H54 (cell line): ENCODE results near the gene ATP11C.
"Not testable (repeated sequence)": the region's sequence is repeated elsewhere in the genome, so short reads cannot be mapped to it uniquely, and the experiment has no call there.

Experiments
- DNase-seq: peaks from one replicate; pipeline ENCODE4 v3.0.0; 2011; ENCODE audit warnings: low spot score, mixed read lengths; ENCODE audit not compliant: insufficient read length
- FAIRE-seq: peaks from 3 replicates; lab custom pipeline; 2011; peaks lifted over from hg19 to GRCh38; lab: Jason Lieb, UNC
- POLR2A ChIP-seq: IDR thresholded peaks from 2 replicates; pipeline ENCODE4 v1.6.1; 2011; ENCODE audit warnings: low read depth, mild to moderate bottlenecking, low read length

Gene ATP11C

DNA sequence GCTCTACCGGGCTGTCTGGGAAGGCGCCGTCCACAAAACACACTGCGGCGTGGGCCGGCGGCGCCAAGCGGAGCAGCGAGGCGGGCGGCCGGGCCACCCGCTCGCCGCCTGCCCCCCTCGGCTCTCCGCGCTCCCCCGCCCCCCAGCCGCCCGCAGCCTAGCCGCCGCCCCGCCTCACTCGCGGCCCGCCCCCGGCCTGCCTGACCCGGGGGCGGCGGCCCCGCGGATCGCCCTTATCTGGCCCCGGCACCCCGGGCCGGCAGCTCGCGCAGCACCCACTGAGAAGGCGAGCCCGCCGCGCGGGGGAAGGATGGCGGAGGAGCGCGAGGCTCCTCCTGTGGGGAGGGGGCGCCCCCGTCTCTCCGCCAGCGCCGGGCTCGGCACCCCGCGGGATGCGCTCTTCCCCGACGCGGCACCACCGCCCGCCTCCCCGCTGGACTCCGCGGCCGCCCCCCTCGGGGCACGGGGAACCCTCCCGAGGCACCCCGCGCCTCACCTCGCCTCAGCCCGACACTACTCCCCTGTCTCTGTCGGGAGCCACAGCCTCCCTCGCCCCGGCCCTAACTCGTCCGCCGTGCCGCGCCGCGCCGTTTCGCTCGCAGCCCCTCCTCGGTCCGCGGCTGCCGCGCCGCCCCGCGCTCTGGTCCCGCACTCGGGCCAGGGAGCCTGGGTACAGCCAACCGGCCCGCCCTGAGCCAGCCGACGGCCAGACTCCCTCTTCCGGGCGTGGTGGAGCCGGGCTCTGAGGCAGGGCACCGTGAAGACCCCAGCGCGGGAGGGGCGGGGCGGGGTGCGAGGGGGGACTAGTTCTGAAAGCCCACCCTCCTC, 566 bp downstream of the ATP11C start:
- TF ChIP-seq POLR2A, result 0 out of 2 replicates have a peak, but pooled peaks have one; percentile 18
- FAIRE-seq, result no peak
- peak; percentile 22 for DNase-seq

DNA sequence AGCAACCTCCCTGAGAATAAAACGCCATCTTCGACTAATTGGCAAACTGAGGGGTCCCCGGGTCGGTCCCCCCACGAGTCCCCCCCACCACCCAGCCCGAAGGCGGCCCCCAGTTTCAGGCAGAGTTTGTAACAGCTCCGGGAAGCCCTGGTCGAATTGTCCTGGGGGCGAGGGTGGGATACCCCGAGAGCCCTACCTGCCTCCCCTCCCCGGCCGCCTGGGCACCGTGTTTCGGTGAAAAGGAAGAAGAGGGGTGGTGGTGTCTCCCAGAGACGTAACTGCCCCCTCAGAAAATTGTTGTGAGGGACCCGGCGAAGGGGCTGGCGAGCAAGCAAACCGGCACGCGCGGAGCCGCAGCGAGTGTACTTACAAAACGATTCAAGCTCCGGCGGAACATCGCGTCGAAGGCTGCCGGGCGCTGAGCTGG, 1.2 kb downstream of the ATP11C start:
- FAIRE-seq (no peak), DNase-seq (no peak)
- TF ChIP-seq POLR2A, result no peak

DNA sequence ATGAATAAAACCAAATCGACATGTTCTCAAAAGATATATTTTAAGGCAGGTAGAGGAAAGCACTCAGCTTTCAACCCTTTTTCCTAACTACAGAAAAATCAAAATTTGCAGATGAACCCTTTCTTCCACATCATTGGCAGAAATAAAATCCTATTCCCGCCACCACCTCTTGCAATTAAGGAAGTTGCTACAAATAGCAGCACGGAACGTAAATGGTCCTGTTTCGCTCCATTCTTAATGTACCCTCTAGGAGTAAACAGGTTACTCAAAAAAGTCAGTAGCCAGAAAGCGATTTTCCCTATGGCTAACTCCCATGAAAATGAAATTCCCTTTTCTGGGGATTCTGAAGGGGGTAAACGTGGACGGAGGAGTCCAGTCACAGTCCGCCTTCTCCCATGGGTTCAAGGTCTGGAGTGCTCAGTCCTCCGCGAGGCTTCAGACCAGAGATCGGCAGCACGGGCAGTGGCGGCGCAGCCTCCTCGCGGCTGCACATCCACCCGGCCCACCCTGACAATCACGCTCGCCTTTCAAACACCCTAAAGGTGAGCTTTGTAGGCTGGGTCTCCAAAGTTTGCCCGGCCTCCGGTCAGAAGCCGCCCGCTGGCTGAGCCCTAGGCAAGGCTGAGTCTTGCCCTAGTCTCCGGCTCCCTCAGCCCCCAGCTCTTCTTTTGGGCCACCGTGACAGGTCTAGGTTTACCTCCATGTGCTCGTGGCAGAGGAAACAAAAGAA, 1.8 kb downstream of the ATP11C start:
- peak; percentile 20 for FAIRE-seq
- no peak for TF ChIP-seq POLR2A
- peak; percentile 13 for DNase-seq

GRCh38 chrX:139930401-139930800, 2.5 kb downstream of the ATP11C start:
- DNase-seq, result no peak
- no peak for FAIRE-seq
- no peak for TF ChIP-seq POLR2A

GRCh38 chrX:139929876-139930275, 3.0 kb downstream of the ATP11C start:
- DNase-seq (no peak), FAIRE-seq (no peak)
- no peak for TF ChIP-seq POLR2A

DNA sequence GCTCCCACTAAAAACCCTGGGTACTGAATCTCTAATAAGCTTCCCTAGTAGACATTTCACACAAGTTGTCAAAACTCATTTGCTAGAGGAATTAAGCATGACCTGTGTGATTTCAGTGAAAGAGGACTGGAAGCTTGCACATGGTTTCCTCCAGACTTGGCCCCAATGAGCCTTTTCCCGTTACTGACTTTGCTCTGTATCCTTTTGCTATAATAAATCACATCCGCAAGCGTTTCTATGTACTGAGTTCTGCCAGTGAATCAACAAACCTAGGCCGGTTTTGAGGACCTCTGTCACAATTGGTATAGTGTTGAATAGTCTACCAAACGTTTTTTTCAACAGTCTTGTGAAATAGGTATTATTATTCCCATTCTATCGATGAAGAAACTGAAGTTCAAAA, 8.2 kb downstream of the ATP11C start:
- DNase-seq (no peak), FAIRE-seq (no peak)
- TF ChIP-seq POLR2A, result no peak

DNA sequence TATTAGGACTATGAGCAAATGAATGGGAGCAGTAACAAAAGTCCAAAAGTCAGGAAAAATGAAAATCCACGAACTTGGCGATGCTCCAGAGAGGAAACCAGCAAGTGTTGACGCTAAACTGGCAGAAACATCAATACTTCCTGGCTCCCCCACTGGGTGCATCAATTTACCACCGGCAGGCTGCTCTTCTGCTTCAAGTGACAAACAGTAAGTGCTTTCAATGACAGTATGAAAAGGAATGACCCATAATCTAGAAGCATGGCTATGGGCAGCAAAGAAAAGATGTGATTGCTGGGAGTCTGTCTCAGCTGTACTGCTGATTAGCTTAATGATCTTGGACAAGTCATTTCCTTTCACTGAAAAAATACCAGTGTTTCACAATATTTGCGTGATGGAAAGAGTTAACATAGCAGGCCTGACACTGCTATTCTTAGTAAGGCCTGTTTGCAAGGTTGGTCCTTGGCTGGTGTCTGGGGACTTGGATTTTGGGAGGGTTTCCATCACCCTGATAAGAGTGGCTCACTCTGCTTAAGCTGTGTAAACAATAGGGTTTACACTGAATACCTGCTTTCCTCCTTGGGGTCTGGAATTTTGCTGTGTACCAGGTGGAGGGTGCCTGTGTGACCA, 8.7 kb downstream of the ATP11C start:
- FAIRE-seq (no peak), DNase-seq (no peak)
- no peak for TF ChIP-seq POLR2A

DNA sequence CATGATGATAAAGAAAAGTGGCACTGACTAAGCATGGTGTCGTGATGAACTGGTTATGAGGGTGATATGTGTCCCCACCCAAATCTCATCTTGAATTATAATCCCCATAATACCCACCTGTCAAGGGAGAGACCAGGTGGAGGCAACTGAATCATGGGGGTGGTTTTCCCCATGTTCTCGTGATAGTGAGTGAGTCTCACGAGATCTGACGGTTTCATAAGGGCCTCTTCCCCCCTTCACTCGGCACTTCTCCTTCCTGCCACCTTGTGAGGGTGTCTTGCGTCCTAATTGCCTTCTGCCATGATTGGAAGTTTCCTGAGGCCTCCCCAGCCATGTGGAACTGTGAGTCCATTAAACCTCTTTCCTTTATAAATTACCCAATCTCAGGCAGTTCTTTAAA, 11.7 kb downstream of the ATP11C start:
- FAIRE-seq, DNase-seq: not testable (repeated sequence)

- FAIRE-seq (no peak), DNase-seq (no peak)
- TF ChIP-seq POLR2A, result no peak
These were observed 12.5 kb downstream of the ATP11C start for GRCh38 chrX:139920316-139920715.

- FAIRE-seq, result no peak
- no peak for TF ChIP-seq POLR2A
- no peak for DNase-seq
These were observed 18.4 kb downstream of the ATP11C start for GRCh38 chrX:139914421-139914820.

DNA sequence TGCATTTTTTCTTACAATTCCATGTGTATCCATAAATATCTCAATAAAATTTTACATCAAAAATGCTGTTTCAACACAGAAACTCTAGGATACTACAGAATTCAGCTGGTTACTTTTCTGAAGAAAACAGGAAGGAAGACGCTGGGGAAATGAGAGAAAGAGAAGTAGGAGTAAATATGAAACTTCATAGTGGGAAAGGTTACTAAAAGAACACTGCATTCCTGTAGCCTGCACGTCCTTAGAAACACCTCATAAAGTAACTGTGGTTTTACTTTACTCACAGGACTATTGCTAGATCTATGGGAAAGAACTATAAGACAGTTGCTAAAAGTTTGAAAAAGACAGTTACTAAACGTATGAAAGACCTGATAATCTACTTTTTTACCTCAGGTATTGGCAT, 23.1 kb downstream of the ATP11C start:
- TF ChIP-seq POLR2A, result no peak
- FAIRE-seq (no peak), DNase-seq (no peak)

DNA sequence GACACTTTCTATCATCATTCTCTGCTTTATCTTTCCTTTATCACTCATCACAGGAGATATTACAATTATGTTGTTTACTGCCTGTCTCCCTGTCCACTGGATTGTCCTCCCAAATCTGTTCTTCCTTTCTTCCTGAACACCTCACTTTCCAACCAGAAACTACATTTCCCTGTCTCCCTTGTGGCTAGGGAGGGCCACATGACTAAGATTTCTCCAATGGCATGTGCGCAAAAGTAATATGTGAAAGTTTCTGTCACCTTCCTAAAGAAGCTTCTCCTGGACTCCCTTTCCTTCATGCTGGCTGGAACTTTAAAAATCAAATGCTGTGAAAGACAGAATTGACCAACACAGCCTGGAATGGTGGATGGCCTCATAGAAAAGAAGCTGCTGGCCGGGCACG, 25.8 kb downstream of the ATP11C start:
- FAIRE-seq (no peak), DNase-seq (no peak)
- no peak for TF ChIP-seq POLR2A

DNA sequence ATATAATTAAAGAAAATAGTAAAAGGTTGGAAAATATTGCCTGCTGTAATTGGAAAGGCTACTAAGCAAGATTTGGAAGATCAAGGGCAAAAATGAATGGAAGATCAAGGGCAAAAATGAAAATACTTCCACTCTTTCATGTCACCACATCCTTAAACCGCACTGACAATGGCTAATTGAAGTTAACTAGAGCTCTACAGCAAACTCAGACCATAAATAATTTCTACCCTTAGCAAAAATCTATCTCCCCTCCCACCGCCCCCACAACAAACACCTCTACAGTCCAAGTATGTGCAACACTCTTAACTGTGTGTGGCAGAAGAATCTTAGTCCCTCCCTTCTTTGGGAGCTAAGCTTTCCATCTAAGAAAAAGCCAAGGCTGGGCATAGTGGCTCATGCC, 27.1 kb downstream of the ATP11C start:
- no peak for TF ChIP-seq POLR2A
- no peak for FAIRE-seq
- no peak for DNase-seq

DNA sequence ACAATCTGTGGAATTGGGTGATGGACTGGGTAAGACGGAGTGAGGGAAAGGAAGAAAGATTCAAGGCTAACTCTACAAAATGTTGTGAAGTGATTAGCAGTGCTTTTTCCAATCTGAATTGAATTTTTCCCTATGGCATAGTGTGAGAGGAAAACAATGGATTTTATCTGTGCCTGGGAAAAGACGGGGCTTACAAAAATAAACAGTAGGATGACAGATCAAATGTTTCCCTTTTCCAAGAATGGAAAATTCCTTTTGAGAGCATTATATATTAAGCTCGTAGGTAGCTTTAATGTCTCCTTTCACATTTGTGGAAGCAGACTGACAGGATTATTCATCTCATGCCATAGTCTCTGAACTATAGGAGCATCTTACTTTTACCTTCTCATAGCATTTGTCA, 27.8 kb downstream of the ATP11C start:
- DNase-seq, result no peak
- FAIRE-seq, result no peak
- TF ChIP-seq POLR2A, result no peak

- TF ChIP-seq POLR2A, result no peak
- FAIRE-seq (no peak), DNase-seq (no peak)
These were observed 29.6 kb downstream of the ATP11C start for GRCh38 chrX:139903210-139903609.
